BE2C (cell line): Measurements from ENCODE around the gene CLCN1.

Source experiments
- DNase-seq: peaks from one replicate; pipeline ENCODE4 v3.0.0-alpha.2; 2020
- H3K27me3 ChIP-seq: fragments of 250-450 bp; sonication (Bioruptor Pico); 2 replicates; pipeline ENCODE4 v1.5.1; 2020; ENCODE audit warnings: mild to moderate bottlenecking
- H3K36me3 ChIP-seq: fragments of 250-450 bp; sonication (Bioruptor Pico); 2 replicates; pipeline ENCODE4 v1.5.1; 2020; ENCODE audit warnings: mild to moderate bottlenecking
- H3K4me1 ChIP-seq: fragments of 250-450 bp; sonication (Bioruptor Pico); 2 replicates; pipeline ENCODE4 v1.5.1; 2020
- H3K4me3 ChIP-seq: 2 replicates; pipeline ENCODE4 v1.5.1; 2011; ENCODE audit warnings: low read depth, low read length
- H3K9me3 ChIP-seq: fragments of 250-450 bp; sonication (Bioruptor Pico); 2 replicates; pipeline ENCODE4 v1.5.1; 2020
- CTCF ChIP-seq: IDR thresholded peaks from 2 replicates; pipeline ENCODE4 v1.5.1; 2012; ENCODE audit warnings: mild to moderate bottlenecking, low read depth, low read length

Gene CLCN1

GRCh38 chr7:143381427-143382125 is 65.7 kb downstream of the CLCN1 start:
- Histone ChIP-seq H3K9me3 (no peaks in the 10 kb centered on the region), H3K4me1 (no peaks in the 10 kb centered on the region; the same call in none of the 2 replicates), H3K27me3 (no peaks in the 10 kb centered on the region), H3K36me3 (peaks cover 10% of the 10 kb centered on the region), H3K4me3 (peak overlapping the region; percentile 93)
- peak; percentile 80 for DNase-seq
- TF ChIP-seq CTCF = no peak

GRCh38 chr7:143382126-143382790 is 66.3 kb downstream of the CLCN1 start:
- H3K4me3 ChIP-seq = peak overlapping the region; percentile 93
- H3K36me3 ChIP-seq = peaks cover 10% of the 10 kb centered on the region
- H3K27me3 ChIP-seq = no peaks in the 10 kb centered on the region
- TF ChIP-seq CTCF = no peak
- H3K9me3 ChIP-seq = no peaks in the 10 kb centered on the region
- no peaks in the 10 kb centered on the region; the same call in none of the 2 replicates for H3K4me1 ChIP-seq
- no peak for DNase-seq

GRCh38 chr7:143382791-143383641 is 67.1 kb downstream of the CLCN1 start:
- Histone ChIP-seq H3K36me3 (peaks cover 10% of the 10 kb centered on the region), H3K4me3 (no peak overlapping the region; the same call in 1 of the 2 replicates), H3K4me1 (no peaks in the 10 kb centered on the region; the same call in none of the 2 replicates), H3K9me3 (no peaks in the 10 kb centered on the region), H3K27me3 (no peaks in the 10 kb centered on the region)
- TF ChIP-seq CTCF = no peak
- no peak for DNase-seq

GRCh38 chr7:143383642-143383957 is 67.7 kb downstream of the CLCN1 start:
- Histone ChIP-seq H3K36me3 (peaks cover 16% of the 10 kb centered on the region), H3K27me3 (no peaks in the 10 kb centered on the region), H3K9me3 (no peaks in the 10 kb centered on the region), H3K4me3 (no peak overlapping the region), H3K4me1 (no peaks in the 10 kb centered on the region; the same call in none of the 2 replicates)
- no peak for TF ChIP-seq CTCF
- DNase-seq = no peak

GRCh38 chr7:143384148-143384547 is 68.2 kb downstream of the CLCN1 start:
- no peak for TF ChIP-seq CTCF
- Histone ChIP-seq H3K9me3 (no peaks in the 10 kb centered on the region), H3K4me1 (no peaks in the 10 kb centered on the region; the same call in none of the 2 replicates), H3K4me3 (no peak overlapping the region), H3K27me3 (no peaks in the 10 kb centered on the region), H3K36me3 (peaks cover 21% of the 10 kb centered on the region)
- DNase-seq = no peak
